Measurements from ENCODE around the gene TEPSIN. TPM values are rescaled to one million over a fixed set of nuclear protein-coding genes. Genes with fewer than 3 reads are reported as not detected.

The TEPSIN gene
- total and polyA plus RNA-seq, 2 of the 8 experiments (the other 6 are each of a cell fraction or from before 2014, with no cell fraction given), result 22.9 to 28.0 TPM

GRCh38 chr17:81221371-81221841, 17.4 kb downstream of the TEPSIN start:
- no peak overlapping the region for H4K5ac ChIP-seq (ENCODE audit: insufficient read length, low read depth, low read length)
- no peaks in the 10 kb centered on the region for H3K9me3 ChIP-seq (ENCODE audit: insufficient read depth in 2 of 2, low read depth in 1 of 2, low read length in 1 of 2)
- TF ChIP-seq TCF12 (IDR thresholded peaks at IDR 0.05; ENCODE audit: low read depth, low read length) (no peak), RXRA (IDR thresholded peaks at IDR 0.05; ENCODE audit: insufficient read depth, low read depth, low read length) (0 out of 2 replicates have a peak, but pooled peaks have one; percentile 41)
- H3K36me3 ChIP-seq (ENCODE audit: control insufficient read depth in 2 of 4, insufficient read depth in 4 of 4, low read length in 3 of 4), result peaks cover 0 to 5% (median 0%) of the 10 kb centered on the region in 4 experiments; a peak in 1 of 8 replicates
- H3K4me2 ChIP-seq (ENCODE audit: insufficient read depth in 1 of 2, low read depth in 2 of 2, low read length in 2 of 2), result peak overlapping the region; percentile 87 to 90
- ChIA-PET POLR2A (ENCODE audit: partially characterized antibody) (interaction anchor here (1.6 to 2.8 kb wide), 2 partner anchors 17 to 19 kb away, joined by 3 to 18 read pairs; partner anchors contain the start of genes NDUFAF8 and TEPSIN), CTCF (ENCODE audit: partially characterized antibody) (interaction anchor here (0.6 to 1.5 kb wide), 8 partner anchors 9 to 412 kb away, joined by 3 to 4 read pairs (median 3); partner anchors contain the start of genes NDUFAF8 and TEPSIN)
- peaks cover 19% of the 10 kb centered on the region for H3K79me1 ChIP-seq (ENCODE audit: low read depth, low read length)
- no peak overlapping the region for H3K27ac ChIP-seq (ENCODE audit: low read depth, low read length)
- no peak overlapping the region for H2BK12ac ChIP-seq (ENCODE audit: low read depth, low read length)
- DNase-seq (ENCODE audit: low read depth in 1 of 2, low spot score in 2 of 2) (peak in 1 of 2 experiments; percentile 73), FAIRE-seq (no peak)
- H3K4ac ChIP-seq (replicated peaks; ENCODE audit: insufficient read length, low read depth, low read length), result no peak overlapping the region
- no peak overlapping the region for H3K14ac ChIP-seq (ENCODE audit: insufficient read length)
- H3K4me3 ChIP-seq (ENCODE audit: extremely low read depth in 1 of 4, insufficient read depth in 2 of 4, low read depth in 3 of 4, low read length in 4 of 4), result peak overlapping the region in 3 of 4 experiments; percentile 75 to 98 (median 76); a peak in 6 of 8 replicates
- no peak overlapping the region for H4K91ac ChIP-seq (replicated peaks; ENCODE audit: insufficient read length, low read length)
- no peak overlapping the region for H2BK5ac ChIP-seq (ENCODE audit: low read depth, low read length)
- no peak overlapping the region for H3K18ac ChIP-seq (ENCODE audit: extremely low read depth, low read length)
- H2AFZ ChIP-seq (ENCODE audit: low read length), result no peak overlapping the region
- no peak overlapping the region for H4K8ac ChIP-seq (ENCODE audit: extremely low read depth, insufficient read depth, low read length)
- no peak overlapping the region for H2BK15ac ChIP-seq (ENCODE audit: low read length)
- H2BK20ac ChIP-seq (ENCODE audit: low read length), result no peak overlapping the region
- H3K9ac ChIP-seq (replicated peaks in 1 of 4; ENCODE audit: extremely low read depth in 1 of 4, low read depth in 3 of 4, low read length in 3 of 4), result no peak overlapping the region
- H3K23me2 ChIP-seq (ENCODE audit: low read depth, low read length), result peaks cover 12% of the 10 kb centered on the region; the same call in 1 of the 2 replicates
- peaks cover 0 to 2% (median 0%) of the 10 kb centered on the region in 4 experiments; a peak in 2 of 7 replicates for H3K27me3 ChIP-seq (replicated peaks in 1 of 4; ENCODE audit: control insufficient read depth in 3 of 4, extremely low read depth in 1 of 4, insufficient read depth in 3 of 4, low read length in 3 of 4)
- no peak overlapping the region for H3K56ac ChIP-seq (replicated peaks; ENCODE audit: insufficient read length, low read depth, low read length)
- peaks cover 0 to 15% of the 10 kb centered on the region in 2 experiments; a peak in 1 of 4 replicates for H3K79me2 ChIP-seq (ENCODE audit: control insufficient read depth in 1 of 2, insufficient read depth in 2 of 2, low read length in 2 of 2)
- no peak overlapping the region for H2AK5ac ChIP-seq (ENCODE audit: low read depth, low read length)
- H4K20me1 ChIP-seq (replicated peaks in 1 of 2; ENCODE audit: control insufficient read depth in 1 of 2, insufficient read depth in 2 of 2, low read length in 2 of 2), result peaks cover 4 to 12% of the 10 kb centered on the region in 2 experiments
- peaks cover 0 to 12% (median 9%) of the 10 kb centered on the region in 4 experiments; a peak in 5 of 7 replicates for H3K4me1 ChIP-seq (replicated peaks in 1 of 4; ENCODE audit: control insufficient read depth in 3 of 4, insufficient read depth in 4 of 4, low read length in 3 of 4)
- WGBS, 2 experiments (ENCODE audit: extremely low coverage in 1 of 2, insufficient coverage in 1 of 2, insufficient read length in 1 of 2, insufficient replicate concordance in 2 of 2, low coverage in 1 of 2, low lambda C conversion rate in 2 of 2, missing lambda C conversion rate in 1 of 2), result 76% methylated on average over 11 of the region's 11 CpGs; no CpG with 5 or more reads in 1 of the 2 experiments
- H2BK120ac ChIP-seq (replicated peaks; ENCODE audit: low read depth, low read length), result no peak overlapping the region
- H3K23ac ChIP-seq (ENCODE audit: insufficient read length), result no peak overlapping the region

All from H1 (cell line).